NCI-H1930 (cell line): Measurements from ENCODE around the gene MAD1L1.

ENCODE experiments used
- DNase-seq, 2 experiments: peaks; one replicate each; lab custom pipeline; 2025; lab: John Stamatoyannopoulos, UW

MAD1L1 gene

GRCh38 chr7:2030475-2031450 lies 202.0 kb downstream of the MAD1L1 start:
- no peak for DNase-seq

GRCh38 chr7:2029936-2030335 lies 202.8 kb downstream of the MAD1L1 start:
- no peak for DNase-seq

- no peak for DNase-seq
Observed at GRCh38 chr7:2029211-2029905, 203.4 kb downstream of the MAD1L1 start.

- DNase-seq: no peak
Observed at GRCh38 chr7:2028733-2029132, 204.0 kb downstream of the MAD1L1 start.

- no peak for DNase-seq
Observed at GRCh38 chr7:2025188-2025587, 207.6 kb downstream of the MAD1L1 start.

- DNase-seq: no peak
Observed at GRCh38 chr7:2024567-2024918, 208.2 kb downstream of the MAD1L1 start.

- no peak for DNase-seq
Observed at GRCh38 chr7:2023877-2024566, 208.7 kb downstream of the MAD1L1 start.

- DNase-seq: no peak
Observed at GRCh38 chr7:2022737-2023250, 210.0 kb downstream of the MAD1L1 start.

GRCh38 chr7:2022021-2022409 lies 210.7 kb downstream of the MAD1L1 start:
- DNase-seq: no peak

- DNase-seq: no peak
Observed at GRCh38 chr7:2019711-2020511, 212.8 kb downstream of the MAD1L1 start.

GRCh38 chr7:2019461-2019710 lies 213.4 kb downstream of the MAD1L1 start:
- DNase-seq: no peak

GRCh38 chr7:2018569-2019460 lies 213.9 kb downstream of the MAD1L1 start:
- no peak for DNase-seq

GRCh38 chr7:2017914-2018568 lies 214.7 kb downstream of the MAD1L1 start:
- DNase-seq: no peak

- DNase-seq: no peak
Observed at GRCh38 chr7:2017481-2017891, 215.3 kb downstream of the MAD1L1 start.

GRCh38 chr7:2016761-2017480 lies 215.8 kb downstream of the MAD1L1 start:
- DNase-seq: no peak

- no peak for DNase-seq
Observed at GRCh38 chr7:2016021-2016631, 216.6 kb downstream of the MAD1L1 start.

GRCh38 chr7:2015251-2015871 lies 217.4 kb downstream of the MAD1L1 start:
- DNase-seq: no peak

GRCh38 chr7:2014391-2015241 lies 218.1 kb downstream of the MAD1L1 start:
- no peak for DNase-seq
